Measurements from ENCODE around the gene RBM42.
A peak's percentile ranks its signal among the peaks of the same experiment; 100 is the strongest.

The RBM42 gene

GRCh38 chr19:35623327-35624010, 5.4 kb upstream of the RBM42 start:
- Histone ChIP-seq H3K4me2 (ENCODE audit: low read length) (no peak overlapping the region), H3K79me2 (ENCODE audit: control insufficient read depth, low read length) (no peaks in the 10 kb centered on the region), H3K9me3 (ENCODE audit: control insufficient read depth, insufficient read depth, low read length) (no peaks in the 10 kb centered on the region), H4K20me1 (ENCODE audit: control insufficient read depth, insufficient read depth, low read depth, low read length) (no peaks in the 10 kb centered on the region), H3F3A (ENCODE audit: control insufficient read depth, insufficient read depth) (peaks cover 7% of the 10 kb centered on the region; the same call in 1 of the 2 replicates), H3K4me3 (ENCODE audit: low read length) (no peak overlapping the region), H3K9me2 (replicated peaks; ENCODE audit: control insufficient read depth, low read length) (no peaks in the 10 kb centered on the region), H3K27ac (ENCODE audit: low read depth, low read length) (no peak overlapping the region), H3K36me3 (ENCODE audit: control insufficient read depth, low read length) (peaks cover 17% of the 10 kb centered on the region), H3K27me3 (ENCODE audit: control insufficient read depth, low read length) (no peaks in the 10 kb centered on the region), H3K4me1 (ENCODE audit: control insufficient read depth, low read length) (peaks cover 5% of the 10 kb centered on the region)
- TF ChIP-seq EZH2phosphoT487 (IDR thresholded peaks at IDR 0.05; ENCODE audit: borderline replicate concordance, low read length) = no peak
- no peak for TF ChIP-seq CTCF (IDR thresholded peaks at IDR 0.05; ENCODE audit: low read depth, low read length, poor library complexity, severe bottlenecking)

- Histone ChIP-seq H3K4me3 (ENCODE audit: low read length) (peak overlapping the region; percentile 84), H3K79me2 (ENCODE audit: control insufficient read depth, low read length) (peaks cover 14% of the 10 kb centered on the region), H3F3A (ENCODE audit: control insufficient read depth, insufficient read depth) (peaks cover 7% of the 10 kb centered on the region; the same call in 1 of the 2 replicates), H3K4me1 (ENCODE audit: control insufficient read depth, low read length) (peaks cover 10% of the 10 kb centered on the region), H3K9me2 (replicated peaks; ENCODE audit: control insufficient read depth, low read length) (no peaks in the 10 kb centered on the region), H3K36me3 (ENCODE audit: control insufficient read depth, low read length) (peaks cover 29% of the 10 kb centered on the region), H3K27ac (ENCODE audit: low read depth, low read length) (peak overlapping the region; percentile 53), H3K4me2 (ENCODE audit: low read length) (peak overlapping the region; percentile 66), H3K27me3 (ENCODE audit: control insufficient read depth, low read length) (no peaks in the 10 kb centered on the region), H4K20me1 (ENCODE audit: control insufficient read depth, insufficient read depth, low read depth, low read length) (no peaks in the 10 kb centered on the region), H3K9me3 (ENCODE audit: control insufficient read depth, insufficient read depth, low read length) (no peaks in the 10 kb centered on the region)
- TF ChIP-seq CTCF (IDR thresholded peaks at IDR 0.05; ENCODE audit: low read depth, low read length, poor library complexity, severe bottlenecking) (no peak), EZH2phosphoT487 (IDR thresholded peaks at IDR 0.05; ENCODE audit: borderline replicate concordance, low read length) (no peak)
Measured at GRCh38 chr19:35628264-35628564, 622 bp upstream of the RBM42 start.

GRCh38 chr19:35629332-35629633, 447 bp downstream of the RBM42 start:
- no peaks in the 10 kb centered on the region for H3K9me3 ChIP-seq (ENCODE audit: control insufficient read depth, insufficient read depth, low read length)
- peaks cover 10% of the 10 kb centered on the region for H3K4me1 ChIP-seq (ENCODE audit: control insufficient read depth, low read length)
- peak overlapping the region; percentile 84 for H3K4me3 ChIP-seq (ENCODE audit: low read length)
- peaks cover 37% of the 10 kb centered on the region for H3K36me3 ChIP-seq (ENCODE audit: control insufficient read depth, low read length)
- no peaks in the 10 kb centered on the region for H3K9me2 ChIP-seq (replicated peaks; ENCODE audit: control insufficient read depth, low read length)
- H3K27me3 ChIP-seq (ENCODE audit: control insufficient read depth, low read length) = no peaks in the 10 kb centered on the region
- no peaks in the 10 kb centered on the region for H4K20me1 ChIP-seq (ENCODE audit: control insufficient read depth, insufficient read depth, low read depth, low read length)
- H3K4me2 ChIP-seq (ENCODE audit: low read length) = peak overlapping the region; percentile 94
- no peak for TF ChIP-seq EZH2phosphoT487 (IDR thresholded peaks at IDR 0.05; ENCODE audit: borderline replicate concordance, low read length)
- no peak for TF ChIP-seq CTCF (IDR thresholded peaks at IDR 0.05; ENCODE audit: low read depth, low read length, poor library complexity, severe bottlenecking)
- H3K79me2 ChIP-seq (ENCODE audit: control insufficient read depth, low read length) = peaks cover 14% of the 10 kb centered on the region
- H3F3A ChIP-seq (ENCODE audit: control insufficient read depth, insufficient read depth) = peaks cover 7% of the 10 kb centered on the region; the same call in 1 of the 2 replicates
- no peak overlapping the region for H3K27ac ChIP-seq (ENCODE audit: low read depth, low read length)

Measured in DOHH2 (cell line).